Natural killer cell (primary cell): ENCODE measurements around the gene ST6GALNAC4. TPM values are rescaled to one million over a fixed set of nuclear protein-coding genes. Genes with fewer than 3 reads are reported as not detected.

Experiments
- ATAC-seq, 3 donors: fragments of 150-1000 bp in 2 of 3; fragments of 200-7000 bp in 1 of 3; cut with Tn5 transposase; 1 replicate in 1 of 3; 2 replicates in 2 of 3; pipeline ENCODE4 v1.10.0; 2021; ENCODE audit warnings: mild to moderate bottlenecking in 2 of 3, moderate library complexity in 2 of 3
- DNase-seq, 2 donors: peaks; one replicate each; pipeline versions ENCODE4 v3.0.0 to v3.0.0-alpha.2; 2013 to 2021; ENCODE audit warnings: mixed read lengths in 1 of 2
- H3K27ac ChIP-seq: one replicate; pipeline ENCODE4 v1.5.1; 2013; ENCODE audit warnings: mild to moderate bottlenecking, low read length
- H3K27me3 ChIP-seq: one replicate; pipeline ENCODE4 v1.6.1; 2013; ENCODE audit warnings: low read length; ENCODE audit not compliant: control insufficient read depth, insufficient read depth
- H3K36me3 ChIP-seq: one replicate; pipeline ENCODE4 v1.6.1; 2013; ENCODE audit warnings: low read length; ENCODE audit not compliant: control insufficient read depth, insufficient read depth
- H3K4me1 ChIP-seq: one replicate; pipeline ENCODE4 v1.6.1; 2013; ENCODE audit warnings: low read length; ENCODE audit not compliant: control insufficient read depth, insufficient read depth
- H3K4me3 ChIP-seq: one replicate; pipeline ENCODE4 v1.5.1; 2013; ENCODE audit warnings: low read length
- H3K9me3 ChIP-seq: one replicate; pipeline ENCODE4 v1.6.1; 2013; ENCODE audit warnings: low read length; ENCODE audit not compliant: control insufficient read depth, insufficient read depth
- H3K27ac Mint-ChIP-seq, 2 donors: one replicate each; pipeline ENCODE4 v1.8.0; 2022; ENCODE audit warnings: mild to moderate bottlenecking in 2 of 2, mixed read lengths in 2 of 2, moderate library complexity in 1 of 2
- H3K27me3 Mint-ChIP-seq, 2 donors: one replicate each; pipeline ENCODE4 v1.8.0; 2022; ENCODE audit warnings: low read depth in 2 of 2, mixed read lengths in 2 of 2
- H3K36me3 Mint-ChIP-seq: one replicate; pipeline ENCODE4 v1.8.0; 2022; ENCODE audit warnings: mixed read lengths
- H3K4me1 Mint-ChIP-seq, 2 donors: one replicate each; pipeline ENCODE4 v1.8.0; 2022; ENCODE audit warnings: mixed read lengths in 2 of 2
- H3K4me3 Mint-ChIP-seq: one replicate; pipeline ENCODE4 v1.8.0; 2022; ENCODE audit warnings: mild to moderate bottlenecking, moderate library complexity, mixed read lengths
- H3K9me3 Mint-ChIP-seq, 2 donors: one replicate each; pipeline ENCODE4 v1.8.0; 2022; ENCODE audit warnings: mixed read lengths in 2 of 2
- CTCF ChIP-seq: fragments of 200-600 bp; IDR thresholded peaks from one replicate; pipeline ENCODE4 v1.8.0; 2022; ENCODE audit warnings: antibody characterized with exemption
- WGBS: methylation state at CpG from one replicate; pipeline ENCODE4 v1.1.7; 2013; ENCODE audit warnings: missing lambda C conversion rate; ENCODE audit not compliant: insufficient coverage; 5-methylcytosine and 5-hydroxymethylcytosine counted together
- intact Hi-C: fragments of 100-400 bp; cut with micrococcal nuclease; formaldehyde crosslinking; loops from one replicate; pipeline ENCODE4 v1.14.2; 2022
- total RNA-seq, 4 donors: library from RNA; stranded (reverse); fragments of 120-200 nt in 1 of 4; gene quantifications; one replicate each; pipeline versions ENCODE4 v1.2.3 to v1.2.4, GENCODE V29; 2013 to 2022

ST6GALNAC4 gene
- total RNA-seq, 3 donors from 2014 or later (not counting 1 experiment from before 2014, with no cell fraction given), result 18.8 to 33.0 (median 20.4) TPM

- no peak overlapping the region for H3K4me3 ChIP-seq
- DNase-seq (no peak), ATAC-seq (no peak)
- no peaks in the 10 kb centered on the region for H3K36me3 ChIP-seq
- Mint-ChIP-seq H3K27ac (peak overlapping the region in 1 of 2 donors; percentile 27), H3K4me3 (no peak overlapping the region), H3K36me3 (no peaks in the 10 kb centered on the region), H3K4me1 (peaks cover 8 to 20% of the 10 kb centered on the region in 2 donors), H3K9me3 (no peaks in the 10 kb centered on the region), H3K27me3 (no peaks in the 10 kb centered on the region)
- WGBS, result 72% methylated on average over 8 of the region's 8 CpGs
- no peak for TF ChIP-seq CTCF
- no peaks in the 10 kb centered on the region for H3K9me3 ChIP-seq
- H3K27ac ChIP-seq, result no peak overlapping the region
- H3K4me1 ChIP-seq, result peaks cover 10% of the 10 kb centered on the region
- H3K27me3 ChIP-seq, result no peaks in the 10 kb centered on the region
- intact Hi-C loops, result no loop called here
Observed at GRCh38 chr9:127878652-127879390, 38.0 kb downstream of the ST6GALNAC4 start.

GRCh38 chr9:127878001-127878651 lies 38.7 kb downstream of the ST6GALNAC4 start:
- peak overlapping the region; percentile 27 to 54 for H3K27ac Mint-ChIP-seq
- no peaks in the 10 kb centered on the region for H3K9me3 Mint-ChIP-seq
- H3K36me3 Mint-ChIP-seq, result no peaks in the 10 kb centered on the region
- H3K27ac ChIP-seq, result no peak overlapping the region
- peak overlapping the region; percentile 52 for H3K4me3 Mint-ChIP-seq
- no peak for TF ChIP-seq CTCF
- intact Hi-C loops, result no loop called here
- H3K4me3 ChIP-seq, result no peak overlapping the region
- H3K4me1 Mint-ChIP-seq, result peaks cover 8 to 20% of the 10 kb centered on the region in 2 donors
- no peaks in the 10 kb centered on the region for H3K9me3 ChIP-seq
- H3K27me3 Mint-ChIP-seq, result no peaks in the 10 kb centered on the region
- no peak for DNase-seq
- no peaks in the 10 kb centered on the region for H3K27me3 ChIP-seq
- peaks cover 8% of the 10 kb centered on the region for H3K4me1 ChIP-seq
- whole genome bisulfite sequencing, result 89% methylated on average over 18 of the region's 18 CpGs
- ATAC-seq, result no peak
- no peaks in the 10 kb centered on the region for H3K36me3 ChIP-seq

- WGBS, result 9% methylated on average over 44 of the region's 44 CpGs
- H3K4me3 ChIP-seq, result no peak within 1 kb of the TSS
- peak in 1 of 3 donors; percentile 29 for ATAC-seq
Observed at GRCh38 chr9:127877566-127877998, 39.3 kb downstream of the ST6GALNAC4 start, which contains the start of gene AK1. Gene AK1 (minus strand): TSS chr9:127877675. CDS start chr9:127874617, 3,058 bp downstream.

More at GRCh38 chr9:127877566-127877998, 39.3 kb downstream of the ST6GALNAC4 start, which contains the start of gene AK1:
- Histone ChIP-seq H3K4me1 (peaks cover 8% of the 10 kb centered on the region), H3K9me3 (no peaks in the 10 kb centered on the region), H3K36me3 (no peaks in the 10 kb centered on the region), H3K27me3 (no peaks in the 10 kb centered on the region), H3K27ac (no peak within 1 kb of the TSS)
- intact Hi-C loops, result no loop called here
- DNase-seq, result no peak
- Mint-ChIP-seq H3K9me3 (no peaks in the 10 kb centered on the region), H3K4me1 (peaks cover 8 to 15% of the 10 kb centered on the region in 2 donors), H3K36me3 (no peaks in the 10 kb centered on the region), H3K27ac (peak within 1 kb of the TSS; percentile 27 to 54), H3K27me3 (no peaks in the 10 kb centered on the region), H3K4me3 (peak within 1 kb of the TSS; percentile 52)
- no peak for TF ChIP-seq CTCF
